GM21723 (cell line): ENCODE data around the gene DCUN1D2.

Experiments used
- ATAC-seq: cut with Tn5 transposase; IDR thresholded peaks from one replicate; pipeline ENCODE4 v1.9.1; 2021; ENCODE audit warnings: mild to moderate bottlenecking, moderate library complexity; ENCODE audit not compliant: unreplicated experiment

The DCUN1D2 gene

DNA sequence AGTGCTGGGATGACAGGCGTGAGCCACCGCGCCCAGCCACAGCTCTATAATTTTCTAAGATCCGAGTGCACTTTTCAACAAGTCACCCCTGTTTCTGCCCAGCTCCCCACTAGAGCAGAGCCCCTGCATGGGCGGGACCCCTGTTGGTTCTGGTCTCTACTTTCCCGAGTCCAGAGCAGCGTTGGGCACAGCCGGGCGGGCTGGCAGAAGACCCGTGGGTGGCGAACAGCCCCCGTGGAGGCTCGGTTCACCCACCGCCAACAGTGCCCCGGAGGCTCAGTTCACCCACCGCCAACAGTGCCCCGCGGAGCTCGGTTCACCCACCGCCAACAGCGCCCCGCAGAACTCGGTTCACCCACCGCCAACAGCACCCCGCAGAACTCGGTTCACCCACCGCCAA lies 78.1 kb downstream of the DCUN1D2 start:
- ATAC-seq: no peak

- no peak for ATAC-seq
Observed at GRCh38 chr13:113411216-113412023, 79.1 kb downstream of the DCUN1D2 start.

DNA sequence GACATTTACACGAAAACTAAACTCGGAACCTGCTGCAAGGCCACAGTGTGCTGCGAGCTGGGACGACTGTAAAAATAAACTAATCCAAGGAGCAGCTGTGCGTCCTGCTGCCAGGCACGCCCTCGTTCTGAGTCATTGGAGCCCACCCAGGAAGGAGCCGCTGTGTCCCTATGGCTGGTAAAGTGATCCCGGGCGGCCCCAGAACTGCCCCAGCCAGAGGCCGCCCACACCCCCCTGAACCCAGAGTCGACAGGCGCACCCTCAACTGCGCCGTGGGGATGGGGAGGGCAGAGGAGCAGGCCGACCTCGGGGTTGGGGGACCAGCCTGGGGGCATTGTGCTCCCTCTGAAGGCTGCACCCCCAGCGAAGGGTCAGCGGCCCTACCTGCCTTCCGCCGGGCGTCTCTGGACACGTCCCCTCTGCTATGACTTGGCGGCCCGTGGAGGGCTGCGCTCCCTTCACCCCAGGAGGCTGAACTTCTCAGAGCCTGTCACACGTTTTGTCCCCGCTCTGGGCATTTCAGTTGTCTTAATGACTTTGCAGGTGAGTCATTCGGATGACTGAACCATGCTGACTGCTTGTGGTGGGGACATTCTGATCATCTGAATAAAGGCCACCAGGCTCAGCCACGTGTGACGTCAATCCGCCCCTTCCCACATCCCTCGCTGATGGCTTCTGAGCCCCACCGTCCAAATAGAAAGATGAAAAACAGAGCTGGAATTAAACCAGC lies 79.9 kb downstream of the DCUN1D2 start:
- ATAC-seq: no peak

DNA sequence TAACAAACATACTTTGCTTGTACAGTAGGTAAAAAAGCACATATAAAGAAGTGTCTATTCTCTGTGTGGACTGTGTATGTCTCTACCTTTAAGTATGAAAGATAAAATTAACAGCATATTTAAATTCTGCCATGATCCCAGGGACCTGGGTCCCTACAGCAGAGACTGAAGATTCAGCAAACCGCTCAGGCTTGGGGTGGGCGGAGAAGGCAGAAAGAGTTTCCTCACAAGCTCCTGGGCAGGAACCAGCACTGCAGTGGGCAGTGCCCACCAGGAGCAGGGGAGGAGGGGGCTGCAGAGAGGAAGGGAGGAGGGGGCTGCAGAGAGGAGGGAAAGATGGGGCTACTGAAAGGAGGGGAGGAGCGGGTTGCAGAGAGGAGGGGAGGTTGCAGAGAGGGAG lies 81.9 kb downstream of the DCUN1D2 start:
- ATAC-seq: no peak

DNA sequence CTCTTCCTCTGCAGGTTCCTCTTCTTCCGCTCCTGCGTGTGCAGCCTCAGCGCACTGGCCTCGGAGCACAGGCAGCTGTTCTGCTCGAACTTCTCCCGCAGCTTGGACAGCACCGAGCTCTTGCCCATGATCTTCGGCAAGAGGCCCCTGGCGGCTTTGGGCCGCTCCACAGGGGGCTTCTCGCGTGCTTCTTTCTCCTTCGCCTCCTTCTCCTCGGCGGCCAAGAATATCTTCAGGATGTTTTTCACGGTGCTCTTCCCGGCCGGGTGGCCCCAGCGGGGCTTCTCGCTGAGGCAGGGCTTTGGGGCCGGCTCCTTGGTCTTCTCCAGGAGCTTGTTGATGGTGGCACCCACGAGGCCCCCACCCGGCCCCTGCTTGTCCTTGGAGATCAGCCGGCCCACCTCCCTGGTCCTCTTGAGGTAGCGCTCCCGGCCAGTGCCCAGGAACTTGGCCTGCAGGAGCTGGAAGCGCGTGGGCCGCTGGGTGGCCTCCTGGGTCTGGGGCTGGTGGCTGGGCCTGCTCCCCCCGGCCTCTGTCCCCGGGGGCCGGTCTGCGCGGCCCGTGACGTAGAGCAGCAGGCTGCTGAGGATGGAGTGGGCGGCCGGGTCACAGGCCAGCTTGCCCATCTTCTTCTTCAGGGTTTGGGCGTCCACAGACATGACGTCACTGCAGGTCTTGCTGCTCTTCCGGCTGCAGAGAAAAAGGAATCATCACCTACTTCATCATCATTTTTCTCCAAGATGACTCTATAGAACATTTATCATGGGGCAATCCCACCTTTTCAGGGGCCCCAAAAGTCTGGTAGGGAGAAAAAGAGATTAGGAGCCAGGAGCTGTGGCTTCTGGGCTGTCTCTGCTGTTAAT lies 82.7 kb downstream of the DCUN1D2 start:
- no peak for ATAC-seq

DNA sequence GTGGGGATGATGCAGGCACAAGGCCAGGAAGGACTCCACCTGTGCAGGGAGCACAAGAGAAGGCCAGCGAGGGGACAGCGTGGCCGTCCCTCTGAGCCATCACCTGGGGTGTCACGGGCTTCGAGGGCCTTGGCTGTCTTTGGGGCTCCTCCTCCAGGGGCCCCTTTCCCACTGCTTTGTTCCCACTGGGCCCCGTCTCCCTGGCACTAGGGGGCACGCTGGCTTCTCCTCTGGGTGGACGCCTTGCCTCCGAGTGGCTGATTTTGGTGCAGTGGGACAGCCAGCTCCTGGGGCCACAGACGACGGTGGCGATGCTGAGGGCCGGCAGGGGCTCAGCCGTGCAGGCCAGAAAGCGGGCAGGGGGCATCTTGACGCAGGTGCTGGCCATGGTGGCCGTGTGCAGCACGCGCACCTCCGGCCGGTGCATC lies 83.4 kb downstream of the DCUN1D2 start:
- no peak for ATAC-seq

DNA sequence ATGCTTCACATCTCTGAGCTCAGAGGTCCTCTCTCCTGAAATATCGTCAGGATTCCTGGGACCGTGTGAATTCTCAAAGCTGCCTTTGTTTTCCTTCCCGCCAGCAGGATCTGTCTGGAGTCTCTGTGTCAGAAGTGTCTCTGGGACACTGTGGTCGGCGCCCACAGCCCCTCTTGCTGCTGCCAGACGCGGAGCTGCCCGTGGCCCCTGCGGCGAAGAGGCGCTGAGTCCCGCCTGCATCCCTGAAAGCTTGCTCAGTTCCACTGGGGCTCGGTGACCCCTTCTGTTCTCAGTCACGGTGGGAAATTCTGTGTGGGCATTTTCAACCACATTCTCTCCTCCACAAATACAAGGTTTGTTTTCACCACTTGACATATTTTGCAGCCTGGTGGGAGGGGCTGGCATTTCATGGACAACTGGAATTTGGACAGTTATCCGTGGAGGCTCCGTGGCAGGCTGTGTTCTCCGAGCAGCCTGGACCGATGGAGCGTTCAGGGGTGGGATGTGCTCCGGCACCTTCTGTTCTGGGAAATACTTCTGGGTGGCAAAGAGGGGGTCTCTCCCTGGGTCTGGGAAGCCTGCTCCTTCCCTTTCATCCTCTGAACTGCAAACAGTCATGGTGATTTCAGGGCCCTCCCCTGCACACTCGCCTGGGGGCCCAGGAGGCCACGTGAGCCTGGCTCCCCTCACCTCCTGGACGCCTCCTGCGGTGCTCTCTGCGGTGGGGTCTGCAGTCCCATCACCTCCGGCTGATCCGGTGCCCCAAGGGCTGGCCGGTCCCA lies 84.0 kb downstream of the DCUN1D2 start:
- ATAC-seq: no peak
